ENCODE data around the gene CMIP.

Gene CMIP

DNA sequence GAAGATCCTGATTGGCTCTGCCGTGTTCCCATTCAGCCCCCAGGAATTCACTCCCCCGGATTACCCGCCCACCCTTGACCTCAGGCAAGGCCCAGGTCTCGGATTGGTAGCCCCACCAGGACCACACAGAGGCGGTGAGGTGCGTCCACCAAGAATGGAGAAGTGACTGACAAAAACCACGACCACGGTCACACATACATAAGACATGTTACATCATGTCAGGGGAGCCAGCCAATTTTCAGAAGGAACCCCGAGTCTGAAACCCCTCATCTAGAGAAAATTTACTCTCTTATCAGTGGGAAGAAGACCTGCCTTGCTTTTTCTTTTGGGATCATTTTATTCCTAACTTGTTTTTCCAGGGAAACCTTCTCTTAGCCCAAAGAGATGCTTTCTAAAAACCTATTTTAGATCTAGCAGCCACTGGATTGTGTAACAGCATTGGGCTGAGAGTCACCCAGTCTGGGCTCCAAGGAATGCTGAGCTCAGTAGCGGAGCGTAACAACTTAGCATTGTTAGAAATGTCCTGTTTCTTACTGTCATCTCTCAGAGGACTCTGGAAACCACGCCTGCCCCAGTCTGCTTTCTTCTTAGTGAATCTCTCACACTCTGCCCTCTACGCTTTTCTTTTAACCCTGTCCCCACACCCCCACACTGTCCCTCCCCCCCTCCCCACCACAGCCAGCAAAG, 164.1 kb downstream of the CMIP start:
- no peaks in the 10 kb centered on the region for H3K27me3 ChIP-seq (ENCODE audit: control insufficient read depth, insufficient read depth, low read length)
- H3K27ac ChIP-seq (ENCODE audit: low read depth, low read length) = no peak overlapping the region
- H3K4me3 ChIP-seq (ENCODE audit: low read depth, low read length) = no peak overlapping the region
- H3K9ac ChIP-seq (ENCODE audit: low read depth, low read length) = no peak overlapping the region
- no peaks in the 10 kb centered on the region for H3K4me1 ChIP-seq (ENCODE audit: control insufficient read depth, insufficient read depth, low read length)
- H3K9me3 ChIP-seq (ENCODE audit: control insufficient read depth, insufficient read depth, low read length) = no peaks in the 10 kb centered on the region
- peaks cover 17% of the 10 kb centered on the region for H3K36me3 ChIP-seq (ENCODE audit: control insufficient read depth, insufficient read depth, low read length)

DNA sequence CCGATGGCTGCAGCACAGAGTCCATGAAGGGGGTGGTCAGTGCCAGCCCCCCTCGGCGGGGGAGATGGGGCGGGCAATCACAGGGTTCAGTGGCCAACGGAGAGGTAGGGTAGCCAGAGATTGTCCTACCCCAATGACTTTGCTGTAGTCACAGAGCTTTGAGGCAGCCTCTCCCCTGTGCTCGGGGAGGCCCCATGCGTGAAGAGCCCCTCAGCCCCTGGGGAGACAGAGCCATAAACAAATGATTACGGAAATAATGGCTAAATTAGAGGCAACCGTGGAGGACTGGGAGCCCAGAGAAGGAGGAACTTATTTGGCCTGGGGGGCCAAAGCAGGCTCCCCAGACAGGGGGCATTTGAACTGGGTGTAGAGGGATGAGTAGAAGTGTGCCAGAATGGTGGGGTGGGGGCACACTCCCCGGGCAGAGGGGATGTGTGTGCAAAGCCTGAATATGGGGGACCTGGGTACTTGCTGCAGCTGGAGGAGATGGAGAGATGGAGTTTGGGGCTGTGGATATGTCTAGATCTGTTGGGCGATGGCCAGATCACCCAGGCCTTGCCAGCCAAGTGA, 164.8 kb downstream of the CMIP start:
- no peak overlapping the region for H3K27ac ChIP-seq (ENCODE audit: low read depth, low read length)
- H3K27me3 ChIP-seq (ENCODE audit: control insufficient read depth, insufficient read depth, low read length) = no peaks in the 10 kb centered on the region
- no peak overlapping the region for H3K4me3 ChIP-seq (ENCODE audit: low read depth, low read length)
- no peak overlapping the region for H3K9ac ChIP-seq (ENCODE audit: low read depth, low read length)
- H3K4me1 ChIP-seq (ENCODE audit: control insufficient read depth, insufficient read depth, low read length) = no peaks in the 10 kb centered on the region
- H3K9me3 ChIP-seq (ENCODE audit: control insufficient read depth, insufficient read depth, low read length) = no peaks in the 10 kb centered on the region
- peaks cover 17% of the 10 kb centered on the region for H3K36me3 ChIP-seq (ENCODE audit: control insufficient read depth, insufficient read depth, low read length)

DNA sequence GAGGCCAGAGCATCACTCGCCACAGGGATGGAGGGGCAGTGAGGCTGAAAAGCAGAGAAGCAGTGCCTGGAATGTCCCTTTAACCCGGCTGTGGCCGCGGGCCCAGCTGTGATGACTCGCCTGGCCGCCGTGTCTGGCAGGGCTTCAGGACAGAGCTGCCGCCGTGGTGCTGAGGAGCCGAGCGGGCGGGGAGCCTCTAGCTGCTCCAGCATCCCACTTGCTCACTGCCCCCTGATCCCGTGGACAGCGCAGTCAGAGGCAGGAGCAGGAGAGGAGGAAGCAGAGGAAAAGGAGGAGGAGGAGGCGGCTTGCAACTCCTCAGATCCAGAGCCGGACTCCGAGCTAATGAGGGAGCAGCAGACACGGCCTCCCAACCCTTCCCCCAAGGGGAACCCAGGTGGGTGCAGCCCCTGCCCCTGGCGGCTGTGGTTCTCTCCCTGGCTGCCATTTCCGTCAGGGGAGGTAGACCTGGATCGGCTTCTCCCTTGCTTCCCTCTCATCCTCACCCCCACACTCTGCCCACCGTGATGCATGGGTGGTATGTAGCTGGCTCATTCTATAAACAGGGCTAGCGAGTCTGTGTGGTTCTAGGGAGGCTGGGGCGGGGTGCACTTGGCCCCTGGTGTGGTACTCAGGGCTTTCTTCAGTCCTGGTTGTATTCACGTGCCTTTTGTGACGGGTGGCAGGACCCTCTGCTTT, 165.7 kb downstream of the CMIP start:
- Histone ChIP-seq H3K9me3 (ENCODE audit: control insufficient read depth, insufficient read depth, low read length) (no peaks in the 10 kb centered on the region), H3K27ac (ENCODE audit: low read depth, low read length) (no peak overlapping the region), H3K9ac (ENCODE audit: low read depth, low read length) (no peak overlapping the region), H3K27me3 (ENCODE audit: control insufficient read depth, insufficient read depth, low read length) (no peaks in the 10 kb centered on the region), H3K4me1 (ENCODE audit: control insufficient read depth, insufficient read depth, low read length) (no peaks in the 10 kb centered on the region), H3K36me3 (ENCODE audit: control insufficient read depth, insufficient read depth, low read length) (peaks cover 17% of the 10 kb centered on the region), H3K4me3 (ENCODE audit: low read depth, low read length) (no peak overlapping the region)

DNA sequence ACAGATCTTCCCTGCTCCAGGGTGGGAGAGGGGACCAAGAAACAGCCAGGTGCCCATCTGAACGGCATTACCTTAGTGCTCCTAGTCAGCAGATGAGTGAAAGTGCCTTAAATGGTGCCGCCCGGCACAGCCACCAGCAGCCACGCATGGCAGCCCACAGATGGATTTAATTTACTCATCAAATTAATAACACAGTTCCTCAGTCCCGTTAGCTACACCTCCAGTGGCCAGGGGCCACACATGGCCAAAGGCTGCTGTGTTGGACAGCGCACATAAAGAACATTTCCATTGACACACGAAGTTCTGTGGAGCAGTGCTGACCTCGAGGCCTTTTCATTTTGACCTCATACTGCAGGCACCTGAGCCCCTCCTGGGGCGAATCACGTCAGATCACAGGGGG, 166.3 kb downstream of the CMIP start:
- peaks cover 17% of the 10 kb centered on the region for H3K36me3 ChIP-seq (ENCODE audit: control insufficient read depth, insufficient read depth, low read length)
- H3K27ac ChIP-seq (ENCODE audit: low read depth, low read length) = no peak overlapping the region
- no peaks in the 10 kb centered on the region for H3K27me3 ChIP-seq (ENCODE audit: control insufficient read depth, insufficient read depth, low read length)
- no peaks in the 10 kb centered on the region for H3K9me3 ChIP-seq (ENCODE audit: control insufficient read depth, insufficient read depth, low read length)
- no peak overlapping the region for H3K4me3 ChIP-seq (ENCODE audit: low read depth, low read length)
- no peaks in the 10 kb centered on the region for H3K4me1 ChIP-seq (ENCODE audit: control insufficient read depth, insufficient read depth, low read length)
- H3K9ac ChIP-seq (ENCODE audit: low read depth, low read length) = no peak overlapping the region

DNA sequence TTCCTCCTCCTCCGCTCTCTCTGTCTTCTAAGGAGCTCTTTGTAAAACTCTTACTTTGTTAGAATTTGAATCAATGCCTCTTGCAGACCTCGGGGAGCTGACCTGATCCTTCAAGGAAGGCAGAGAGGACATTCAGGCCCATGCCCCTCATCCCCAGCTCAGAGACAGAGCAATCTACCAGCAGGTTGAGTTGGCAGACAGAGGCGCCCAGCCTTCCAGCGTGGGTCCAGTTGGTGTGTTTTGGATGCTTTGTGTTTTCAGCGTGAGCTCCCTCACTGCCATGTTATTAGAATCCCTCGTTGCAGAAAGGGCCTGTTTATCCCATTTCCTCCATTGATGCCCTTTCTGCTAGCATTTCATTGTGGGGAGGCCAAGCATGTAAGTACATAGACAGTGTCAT, 167.1 kb downstream of the CMIP start:
- H3K4me1 ChIP-seq (ENCODE audit: control insufficient read depth, insufficient read depth, low read length) = no peaks in the 10 kb centered on the region
- no peak overlapping the region for H3K4me3 ChIP-seq (ENCODE audit: low read depth, low read length)
- no peak overlapping the region for H3K27ac ChIP-seq (ENCODE audit: low read depth, low read length)
- peaks cover 17% of the 10 kb centered on the region for H3K36me3 ChIP-seq (ENCODE audit: control insufficient read depth, insufficient read depth, low read length)
- no peaks in the 10 kb centered on the region for H3K9me3 ChIP-seq (ENCODE audit: control insufficient read depth, insufficient read depth, low read length)
- no peaks in the 10 kb centered on the region for H3K27me3 ChIP-seq (ENCODE audit: control insufficient read depth, insufficient read depth, low read length)
- no peak overlapping the region for H3K9ac ChIP-seq (ENCODE audit: low read depth, low read length)

DNA sequence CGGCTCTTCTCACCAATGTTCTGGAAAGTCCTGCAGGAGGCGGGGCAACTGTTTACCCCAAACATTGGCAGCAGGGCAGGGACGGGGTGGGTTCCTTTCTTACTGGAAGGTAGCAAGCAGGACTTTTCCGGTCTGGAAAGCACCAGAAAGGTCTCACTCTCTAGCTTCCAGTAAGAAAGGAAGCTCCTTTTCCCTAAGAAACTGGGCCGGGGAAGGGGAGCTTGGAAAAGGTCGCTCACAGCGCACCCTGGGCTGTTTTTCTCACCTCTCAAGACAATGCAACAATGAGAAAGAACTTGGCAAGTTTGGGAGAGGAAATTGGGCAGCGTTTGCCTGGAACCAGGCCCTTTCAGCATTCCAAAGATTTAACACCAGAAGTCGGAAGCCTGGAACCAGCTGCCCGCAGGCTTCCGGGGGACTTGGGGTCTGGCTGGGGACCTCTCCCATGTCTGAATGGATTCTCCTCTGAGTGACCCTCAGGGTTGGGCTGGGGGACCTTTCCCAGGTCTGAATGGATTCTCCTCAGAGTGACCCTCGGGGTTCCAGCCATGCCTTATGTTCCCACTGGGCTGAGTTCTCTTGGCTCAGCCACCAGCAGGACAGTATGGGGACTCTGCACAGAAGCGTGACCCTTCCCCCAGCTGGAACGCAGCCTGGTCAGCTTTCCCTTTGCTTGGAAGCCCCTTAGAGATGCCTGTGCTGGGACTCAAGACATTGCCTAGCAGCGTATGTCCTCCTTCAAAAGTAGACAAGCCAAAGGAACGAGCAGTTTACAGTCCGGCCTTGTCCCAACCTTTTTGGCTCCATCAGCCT, 167.9 kb downstream of the CMIP start:
- H3K27ac ChIP-seq (ENCODE audit: low read depth, low read length) = no peak overlapping the region
- H3K27me3 ChIP-seq (ENCODE audit: control insufficient read depth, insufficient read depth, low read length) = no peaks in the 10 kb centered on the region
- no peaks in the 10 kb centered on the region for H3K4me1 ChIP-seq (ENCODE audit: control insufficient read depth, insufficient read depth, low read length)
- peaks cover 20% of the 10 kb centered on the region for H3K36me3 ChIP-seq (ENCODE audit: control insufficient read depth, insufficient read depth, low read length)
- no peak overlapping the region for H3K9ac ChIP-seq (ENCODE audit: low read depth, low read length)
- H3K9me3 ChIP-seq (ENCODE audit: control insufficient read depth, insufficient read depth, low read length) = no peaks in the 10 kb centered on the region
- H3K4me3 ChIP-seq (ENCODE audit: low read depth, low read length) = no peak overlapping the region

DNA sequence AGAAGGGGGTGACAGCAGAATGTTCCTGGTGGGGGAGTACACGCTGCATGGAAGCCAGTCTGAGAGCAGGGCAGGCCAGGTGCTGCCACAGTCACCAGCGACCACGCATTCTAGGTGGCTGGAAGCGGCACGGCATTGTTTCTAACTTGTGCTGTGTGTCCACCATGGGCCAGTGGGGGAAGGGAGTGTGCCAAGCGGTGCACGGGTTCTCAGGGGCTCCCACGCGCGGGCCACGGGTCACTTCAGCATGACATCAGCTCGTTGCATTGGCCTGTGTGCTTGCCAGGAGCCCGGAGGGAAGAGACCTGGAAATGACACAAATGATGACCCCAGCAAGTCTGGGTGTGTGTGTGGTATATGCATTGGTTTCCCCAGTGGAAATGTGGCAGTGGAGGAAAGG, 169.6 kb downstream of the CMIP start:
- Histone ChIP-seq H3K9me3 (ENCODE audit: control insufficient read depth, insufficient read depth, low read length) (no peaks in the 10 kb centered on the region), H3K27ac (ENCODE audit: low read depth, low read length) (no peak overlapping the region), H3K9ac (ENCODE audit: low read depth, low read length) (no peak overlapping the region), H3K36me3 (ENCODE audit: control insufficient read depth, insufficient read depth, low read length) (peaks cover 8% of the 10 kb centered on the region; the same call in 1 of the 2 replicates), H3K27me3 (ENCODE audit: control insufficient read depth, insufficient read depth, low read length) (no peaks in the 10 kb centered on the region), H3K4me3 (ENCODE audit: low read depth, low read length) (no peak overlapping the region), H3K4me1 (ENCODE audit: control insufficient read depth, insufficient read depth, low read length) (no peaks in the 10 kb centered on the region)

DNA sequence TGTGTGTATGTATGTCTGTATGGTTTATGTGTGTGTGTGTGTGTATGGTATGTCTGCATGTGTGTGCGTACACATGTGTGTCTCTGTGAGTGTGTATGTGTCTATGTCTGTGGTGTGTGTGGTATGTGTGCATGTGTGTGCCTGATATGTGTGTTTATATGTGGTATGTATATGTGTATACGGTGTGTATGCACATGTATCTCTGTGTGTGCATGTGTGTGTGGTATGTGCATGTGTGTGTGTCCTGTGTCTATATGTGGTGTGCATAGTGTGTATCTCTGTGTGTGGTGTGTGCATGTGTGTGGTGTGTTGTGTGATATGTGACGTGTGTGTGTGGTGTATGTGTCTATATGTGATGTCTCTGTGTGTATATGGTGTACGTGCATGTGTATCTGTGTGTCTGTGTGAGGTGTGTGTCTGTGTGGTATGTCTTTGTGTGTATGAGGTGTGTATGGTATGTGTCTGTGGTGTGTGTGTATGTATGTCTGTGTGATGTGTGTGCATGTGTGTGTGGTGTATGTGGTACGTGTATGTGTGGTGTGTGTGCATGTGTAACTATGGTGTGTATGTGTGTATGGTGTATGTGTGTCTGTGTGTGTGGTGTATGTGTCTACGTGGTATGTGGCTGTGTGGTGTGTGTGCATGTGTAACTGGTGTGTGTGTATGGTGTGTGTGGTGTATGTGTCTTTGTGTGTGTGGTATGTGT, 170.2 kb downstream of the CMIP start:
- Histone ChIP-seq H3K9me3 (ENCODE audit: control insufficient read depth, insufficient read depth, low read length) (no peaks in the 10 kb centered on the region), H3K4me3 (ENCODE audit: low read depth, low read length) (no peak overlapping the region)

DNA sequence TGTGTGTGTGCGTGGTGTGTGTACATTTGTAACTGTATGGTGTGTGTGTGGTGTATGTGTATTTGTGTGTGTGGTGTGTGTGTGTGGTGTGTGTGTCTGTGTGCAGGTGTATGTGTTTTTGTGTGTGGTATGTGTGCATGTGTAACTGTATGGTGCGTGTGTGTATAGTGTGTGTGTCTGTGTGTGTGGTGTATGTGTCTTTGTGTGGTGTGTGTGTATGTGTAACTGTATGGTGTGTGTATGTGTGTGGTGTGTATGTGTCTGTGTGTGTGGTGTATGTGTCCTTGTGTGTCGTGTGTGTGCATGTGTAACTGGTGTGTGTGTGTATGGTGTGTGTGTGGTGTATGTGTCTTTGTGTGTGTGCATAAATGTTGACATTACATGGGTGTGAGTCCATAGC, 170.8 kb downstream of the CMIP start:
- no peaks in the 10 kb centered on the region for H3K4me1 ChIP-seq (ENCODE audit: control insufficient read depth, insufficient read depth, low read length)

More for the DNA sequence above, 170.2 kb downstream of the CMIP start:
- H3K36me3 ChIP-seq (ENCODE audit: control insufficient read depth, insufficient read depth, low read length) = peaks cover 8% of the 10 kb centered on the region; the same call in 1 of the 2 replicates
- no peak overlapping the region for H3K27ac ChIP-seq (ENCODE audit: low read depth, low read length)
- no peaks in the 10 kb centered on the region for H3K4me1 ChIP-seq (ENCODE audit: control insufficient read depth, insufficient read depth, low read length)
- no peaks in the 10 kb centered on the region for H3K27me3 ChIP-seq (ENCODE audit: control insufficient read depth, insufficient read depth, low read length)
- H3K9ac ChIP-seq (ENCODE audit: low read depth, low read length) = no peak overlapping the region

DNA sequence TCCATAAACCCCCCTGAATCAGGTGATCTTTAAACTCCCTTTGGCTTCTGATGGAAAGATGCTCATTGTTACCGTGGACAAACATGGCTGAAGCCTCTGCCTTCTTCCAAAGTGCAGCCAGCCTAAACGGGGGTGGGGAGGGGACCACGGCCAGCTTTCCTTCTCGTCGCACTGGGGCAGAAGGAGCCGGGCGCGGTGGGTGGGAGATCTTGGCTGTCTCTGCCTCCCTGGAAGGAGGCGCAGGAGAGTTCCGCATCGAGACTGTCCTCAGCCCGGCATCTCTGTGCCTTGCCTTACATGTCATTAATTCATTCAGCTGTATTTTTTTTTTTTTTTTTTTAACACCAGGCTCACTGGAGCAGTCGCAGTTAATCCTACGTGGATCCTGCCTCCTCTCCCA, 171.2 kb downstream of the CMIP start:
- no peak overlapping the region for H3K27ac ChIP-seq (ENCODE audit: low read depth, low read length)
- no peak overlapping the region for H3K9ac ChIP-seq (ENCODE audit: low read depth, low read length)
- H3K27me3 ChIP-seq (ENCODE audit: control insufficient read depth, insufficient read depth, low read length) = no peaks in the 10 kb centered on the region
- no peak overlapping the region for H3K4me3 ChIP-seq (ENCODE audit: low read depth, low read length)
- H3K9me3 ChIP-seq (ENCODE audit: control insufficient read depth, insufficient read depth, low read length) = no peaks in the 10 kb centered on the region
- peaks cover 8% of the 10 kb centered on the region; the same call in 1 of the 2 replicates for H3K36me3 ChIP-seq (ENCODE audit: control insufficient read depth, insufficient read depth, low read length)
- no peaks in the 10 kb centered on the region for H3K4me1 ChIP-seq (ENCODE audit: control insufficient read depth, insufficient read depth, low read length)

More for the DNA sequence above, 170.8 kb downstream of the CMIP start:
- H3K27ac ChIP-seq (ENCODE audit: low read depth, low read length) = no peak overlapping the region
- H3K27me3 ChIP-seq (ENCODE audit: control insufficient read depth, insufficient read depth, low read length) = no peaks in the 10 kb centered on the region
- no peak overlapping the region for H3K4me3 ChIP-seq (ENCODE audit: low read depth, low read length)
- no peaks in the 10 kb centered on the region for H3K9me3 ChIP-seq (ENCODE audit: control insufficient read depth, insufficient read depth, low read length)
- H3K36me3 ChIP-seq (ENCODE audit: control insufficient read depth, insufficient read depth, low read length) = peaks cover 8% of the 10 kb centered on the region; the same call in 1 of the 2 replicates
- no peak overlapping the region for H3K9ac ChIP-seq (ENCODE audit: low read depth, low read length)

Data from HUES48 (cell line).